ENCODE measurements around the gene ZFAND6.
"Not testable (repeated sequence)": the region's sequence is repeated elsewhere in the genome, so short reads cannot be mapped to it uniquely, and the experiment has no call there.

The ZFAND6 gene

GRCh38 chr15:80058851-80059785 is at the start of gene ZFAND6:
Gene ZFAND6 (plus strand): TSS chr15:80059676. CDS start chr15:80120345, 60,669 bp downstream.
- peak within 1 kb of the TSS; percentile 80 to 97 (median 92) for H3K27ac ChIP-seq
- peak within 1 kb of the TSS; percentile 67 to 97 (median 90) for H3K4me3 ChIP-seq

GRCh38 chr15:80010131-80010673 is 49.3 kb upstream of the ZFAND6 start:
- no peak overlapping the region for H3K4me3 ChIP-seq

GRCh38 chr15:80011041-80011523 is 48.4 kb upstream of the ZFAND6 start:
- H3K27ac ChIP-seq: peak overlapping the region in 1 of 21 experiments; percentile 34
- not testable (repeated sequence) for H3K4me3 ChIP-seq

More at GRCh38 chr15:80010131-80010673, 49.3 kb upstream of the ZFAND6 start:
- H3K27ac ChIP-seq: peak overlapping the region in 1 of 21 experiments; percentile 34

GRCh38 chr15:80011596-80011995 is 47.9 kb upstream of the ZFAND6 start:
- Histone ChIP-seq H3K4me3 (no peak overlapping the region), H3K27ac (no peak overlapping the region)

- H3K27ac ChIP-seq: no peak overlapping the region
- no peak overlapping the region for H3K4me3 ChIP-seq
These were observed 47.3 kb upstream of the ZFAND6 start for GRCh38 chr15:80012060-80012726.

GRCh38 chr15:80014186-80014585 is 45.3 kb upstream of the ZFAND6 start:
- H3K4me3 ChIP-seq, H3K27ac ChIP-seq: not testable (repeated sequence)

- Histone ChIP-seq H3K27ac (no peak overlapping the region), H3K4me3 (no peak overlapping the region)
These were observed 44.3 kb upstream of the ZFAND6 start for GRCh38 chr15:80015156-80015555.

GRCh38 chr15:80016506-80016905 is 43.0 kb upstream of the ZFAND6 start:
- not testable (repeated sequence) for H3K4me3 ChIP-seq, H3K27ac ChIP-seq

- H3K4me3 ChIP-seq: not testable (repeated sequence)
- H3K27ac ChIP-seq: peak overlapping the region in 1 of 21 experiments; percentile 29
These were observed 42.3 kb upstream of the ZFAND6 start for GRCh38 chr15:80017139-80017538.

GRCh38 chr15:80019168-80019745 is 40.2 kb upstream of the ZFAND6 start:
- no peak overlapping the region for H3K4me3 ChIP-seq
- H3K27ac ChIP-seq: no peak overlapping the region

GRCh38 chr15:80020149-80020548 is 39.3 kb upstream of the ZFAND6 start:
- H3K4me3 ChIP-seq, H3K27ac ChIP-seq: not testable (repeated sequence)

- no peak overlapping the region for H3K27ac ChIP-seq
- H3K4me3 ChIP-seq: no peak overlapping the region
These were observed 38.7 kb upstream of the ZFAND6 start for GRCh38 chr15:80020731-80021130.

GRCh38 chr15:80026310-80026709 is 33.2 kb upstream of the ZFAND6 start:
- H3K4me3 ChIP-seq: no peak overlapping the region
- H3K27ac ChIP-seq: no peak overlapping the region

- Histone ChIP-seq H3K27ac (no peak overlapping the region), H3K4me3 (no peak overlapping the region)
These were observed 32.7 kb upstream of the ZFAND6 start for GRCh38 chr15:80026754-80027153.

GRCh38 chr15:80028937-80029336 is 30.5 kb upstream of the ZFAND6 start:
- Histone ChIP-seq H3K4me3 (no peak overlapping the region), H3K27ac (no peak overlapping the region)

- H3K4me3 ChIP-seq: no peak overlapping the region
- H3K27ac ChIP-seq: peak overlapping the region in 1 of 21 experiments; percentile 10
These were observed 27.6 kb upstream of the ZFAND6 start for GRCh38 chr15:80031841-80032240.

- no peak overlapping the region for H3K27ac ChIP-seq
- no peak overlapping the region for H3K4me3 ChIP-seq
These were observed 24.8 kb upstream of the ZFAND6 start for GRCh38 chr15:80034629-80035028.

- Histone ChIP-seq H3K4me3 (no peak overlapping the region), H3K27ac (no peak overlapping the region)
These were observed 23.4 kb upstream of the ZFAND6 start for GRCh38 chr15:80036071-80036470.

GRCh38 chr15:80041494-80042253 is 17.8 kb upstream of the ZFAND6 start:
- H3K4me3 ChIP-seq: no peak overlapping the region
- H3K27ac ChIP-seq: no peak overlapping the region

Data from skin epidermis (tissue), 12 donors.